Measurements from ENCODE around the gene ANKRD31. TPM values are rescaled to one million over a fixed set of nuclear protein-coding genes. Genes with fewer than 3 reads are reported as not detected.

Gene ANKRD31
- total RNA-seq, 4 donors from 2014 or later = 0.19 TPM; not detected in 3

DNA sequence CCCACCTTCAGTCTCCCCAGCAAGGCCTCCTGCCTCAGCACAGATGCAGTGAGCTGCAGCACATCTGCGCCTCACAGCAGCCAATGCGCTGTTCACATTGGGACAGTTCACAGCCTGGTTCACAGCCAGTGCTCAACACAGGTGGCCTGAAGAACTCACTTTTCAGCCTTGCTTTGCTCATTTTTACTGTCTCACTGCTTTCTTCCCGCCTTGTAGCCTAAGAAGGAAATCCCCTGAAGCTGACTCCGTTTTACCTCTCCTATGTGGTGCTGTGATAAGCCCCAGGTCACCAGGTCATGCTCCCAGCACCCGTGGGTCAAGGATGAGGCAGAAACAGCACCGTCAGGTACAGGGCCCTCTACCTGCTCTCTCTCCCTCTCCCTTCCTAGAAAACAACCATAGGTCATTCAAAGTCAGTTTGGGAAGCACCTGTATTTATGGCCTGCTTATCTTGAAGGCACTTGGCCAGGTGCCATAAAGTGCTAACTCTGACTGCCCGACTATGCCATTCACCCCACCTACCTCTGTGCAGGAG is 185.4 kb downstream of the ANKRD31 start:
- H3K4me1 ChIP-seq = peaks cover 0 to 46% (median 7%) of the 10 kb centered on the region in 4 donors
- H3K36me3 ChIP-seq = peaks cover 0 to 4% (median 0%) of the 10 kb centered on the region in 3 donors
- TF ChIP-seq POLR2A (IDR thresholded peaks at IDR 0.05) = no peak
- TF ChIP-seq, protein P1, sequence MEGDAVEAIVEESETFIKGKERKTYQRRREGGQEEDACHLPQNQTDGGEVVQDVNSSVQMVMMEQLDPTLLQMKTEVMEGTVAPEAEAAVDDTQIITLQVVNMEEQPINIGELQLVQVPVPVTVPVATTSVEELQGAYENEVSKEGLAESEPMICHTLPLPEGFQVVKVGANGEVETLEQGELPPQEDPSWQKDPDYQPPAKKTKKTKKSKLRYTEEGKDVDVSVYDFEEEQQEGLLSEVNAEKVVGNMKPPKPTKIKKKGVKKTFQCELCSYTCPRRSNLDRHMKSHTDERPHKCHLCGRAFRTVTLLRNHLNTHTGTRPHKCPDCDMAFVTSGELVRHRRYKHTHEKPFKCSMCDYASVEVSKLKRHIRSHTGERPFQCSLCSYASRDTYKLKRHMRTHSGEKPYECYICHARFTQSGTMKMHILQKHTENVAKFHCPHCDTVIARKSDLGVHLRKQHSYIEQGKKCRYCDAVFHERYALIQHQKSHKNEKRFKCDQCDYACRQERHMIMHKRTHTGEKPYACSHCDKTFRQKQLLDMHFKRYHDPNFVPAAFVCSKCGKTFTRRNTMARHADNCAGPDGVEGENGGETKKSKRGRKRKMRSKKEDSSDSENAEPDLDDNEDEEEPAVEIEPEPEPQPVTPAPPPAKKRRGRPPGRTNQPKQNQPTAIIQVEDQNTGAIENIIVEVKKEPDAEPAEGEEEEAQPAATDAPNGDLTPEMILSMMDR (IDR thresholded peaks at IDR 0.05) = no peak
- no peaks in the 10 kb centered on the region for H3K9me3 ChIP-seq
- peak overlapping the region in 2 of 4 donors; percentile 77 to 84 for H3K4me3 ChIP-seq
- DNase-seq = peak in 2 of 3 donors; percentile 67 to 84
- H3K27me3 ChIP-seq = no peaks in the 10 kb centered on the region
- peak overlapping the region in 3 of 4 donors; percentile 36 to 96 (median 83) for H3K27ac ChIP-seq

DNA sequence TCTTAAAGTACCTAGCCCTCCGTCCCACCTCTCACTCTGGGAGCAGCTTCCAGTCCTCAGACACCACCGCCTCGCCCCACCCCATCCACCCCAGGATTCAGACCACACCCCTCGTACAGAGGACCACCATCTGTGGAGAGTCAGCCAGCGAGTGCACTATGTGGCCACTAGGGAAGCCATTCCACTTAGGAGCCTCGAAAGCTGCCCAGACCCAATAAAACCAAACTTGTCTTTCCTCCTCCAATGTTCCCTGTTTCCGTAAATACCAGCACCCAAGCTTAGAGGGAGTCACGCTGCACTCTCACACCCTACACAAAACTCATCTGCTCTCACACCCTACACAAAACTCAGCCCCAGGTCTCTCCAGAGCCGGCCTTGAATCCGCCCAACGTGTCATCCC is 186.3 kb downstream of the ANKRD31 start:
- Histone ChIP-seq H3K4me3 (no peak overlapping the region), H3K4me1 (peaks cover 0 to 46% (median 7%) of the 10 kb centered on the region in 4 donors), H3K9me3 (no peaks in the 10 kb centered on the region), H3K27me3 (no peaks in the 10 kb centered on the region), H3K36me3 (peaks cover 0 to 6% (median 0%) of the 10 kb centered on the region in 3 donors), H3K27ac (no peak overlapping the region)
- no peak for DNase-seq
- no peak for TF ChIP-seq POLR2A (IDR thresholded peaks at IDR 0.05)
- TF ChIP-seq, protein P1 (IDR thresholded peaks at IDR 0.05) = peak in 2 of 6 experiments; percentile 3 to 31

DNA sequence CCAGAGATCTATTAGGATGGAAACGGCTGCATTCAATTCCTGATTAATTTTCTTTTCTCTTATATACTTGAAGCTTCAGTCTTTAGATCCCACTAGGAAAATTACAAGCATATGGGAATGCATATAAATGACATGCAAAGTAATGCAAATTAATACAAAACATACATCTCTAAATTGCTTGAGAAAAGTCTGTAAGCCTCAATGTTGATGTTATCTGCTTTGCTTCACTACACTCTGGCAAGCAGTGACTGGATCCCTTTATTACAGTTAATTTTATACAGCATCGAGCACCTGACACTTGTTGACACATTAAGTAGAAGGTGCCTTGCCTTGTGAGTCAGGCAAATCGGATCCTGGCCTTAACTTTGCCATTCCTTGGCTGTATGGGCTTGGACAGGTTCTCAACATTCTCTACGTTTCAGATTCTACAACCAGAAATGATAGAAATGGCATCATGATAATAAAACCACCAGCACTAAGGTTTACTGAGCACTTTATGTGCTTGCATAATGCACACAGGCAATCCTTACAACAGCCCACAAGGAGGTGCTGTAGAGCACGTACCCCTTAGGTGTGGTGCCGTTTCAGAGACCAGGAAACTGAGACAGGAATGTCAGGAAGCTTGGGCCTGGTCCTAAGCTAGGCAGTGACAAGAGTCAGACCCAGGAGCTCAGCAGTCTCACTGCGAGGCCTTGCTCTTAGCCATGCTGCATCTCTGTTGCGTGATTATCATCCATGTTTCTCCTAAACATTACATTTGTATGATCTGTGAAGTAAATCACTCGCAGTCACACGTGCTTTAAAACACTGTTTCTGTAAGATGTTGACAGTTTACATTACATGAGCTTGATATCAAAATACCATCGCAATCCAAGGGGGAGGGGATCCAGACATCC is 187.0 kb downstream of the ANKRD31 start:
- no peak overlapping the region for H3K4me3 ChIP-seq
- peaks cover 0 to 44% (median 7%) of the 10 kb centered on the region in 4 donors for H3K4me1 ChIP-seq
- DNase-seq = peak; percentile 39 to 88 (median 61)
- no peaks in the 10 kb centered on the region for H3K27me3 ChIP-seq
- peak overlapping the region in 2 of 4 donors; percentile 8 to 56 for H3K27ac ChIP-seq
- H3K9me3 ChIP-seq = no peaks in the 10 kb centered on the region
- TF ChIP-seq POLR2A (IDR thresholded peaks at IDR 0.05) = no peak
- TF ChIP-seq, protein P1 (IDR thresholded peaks at IDR 0.05) = peak; percentile 22 to 92 (median 78)
- H3K36me3 ChIP-seq = peaks cover 0 to 6% (median 0%) of the 10 kb centered on the region in 3 donors

DNA sequence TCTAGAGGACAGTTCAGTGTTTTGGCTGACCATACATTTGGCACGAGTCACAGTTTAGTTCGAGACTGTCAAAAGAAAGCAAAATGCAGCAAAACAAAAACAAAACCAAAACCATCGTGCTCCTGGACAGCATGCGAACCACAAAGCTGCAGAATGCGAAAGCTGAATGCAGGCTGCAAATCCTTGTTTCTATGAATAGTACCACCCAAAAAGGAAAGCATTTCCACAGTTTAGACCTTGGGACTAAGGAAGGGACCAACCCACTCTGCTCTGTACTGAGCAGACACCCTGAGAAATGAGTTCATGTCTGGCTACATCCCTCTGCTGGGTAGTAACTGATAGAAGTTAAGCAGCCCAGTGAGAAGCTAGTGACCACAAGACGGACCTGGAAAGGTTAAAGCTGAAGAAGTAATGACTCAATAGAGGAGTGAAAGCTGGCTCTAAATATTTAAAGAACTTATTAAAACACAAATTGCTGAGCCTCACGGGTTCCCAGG is 188.2 kb downstream of the ANKRD31 start:
- H3K27me3 ChIP-seq = no peaks in the 10 kb centered on the region
- H3K9me3 ChIP-seq = no peaks in the 10 kb centered on the region
- no peak for TF ChIP-seq POLR2A (IDR thresholded peaks at IDR 0.05)
- TF ChIP-seq, protein P1 (IDR thresholded peaks at IDR 0.05) = no peak
- peaks cover 0 to 37% (median 6%) of the 10 kb centered on the region in 4 donors for H3K4me1 ChIP-seq
- peaks cover 0 to 15% (median 0%) of the 10 kb centered on the region in 3 donors for H3K36me3 ChIP-seq
- peak overlapping the region in 1 of 4 donors; percentile 8 for H3K27ac ChIP-seq
- H3K4me3 ChIP-seq = peak overlapping the region in 1 of 4 donors; percentile 8
- no peak for DNase-seq

DNA sequence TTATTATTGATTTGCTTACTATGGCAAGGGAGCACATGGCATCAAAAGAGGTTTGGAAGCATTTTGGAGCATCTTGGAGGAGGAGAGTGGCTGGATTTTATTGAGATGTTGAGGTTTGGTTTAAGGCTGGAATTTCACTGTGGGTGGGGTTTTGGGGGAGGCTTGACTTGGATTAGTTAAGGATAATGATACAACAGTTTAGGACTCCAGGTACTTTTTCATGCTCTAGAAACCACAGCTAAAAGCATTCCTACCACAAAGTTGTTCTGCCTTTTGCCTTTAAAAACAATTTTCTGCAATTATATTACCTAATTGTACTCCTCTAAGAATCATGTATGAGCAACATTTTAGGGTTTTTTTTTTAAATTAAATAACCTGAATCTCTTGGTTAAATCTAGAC is 189.3 kb downstream of the ANKRD31 start:
- Histone ChIP-seq H3K36me3 (peaks cover 0 to 19% (median 0%) of the 10 kb centered on the region in 3 donors), H3K27ac (no peak overlapping the region), H3K4me1 (peaks cover 0 to 37% (median under 1%) of the 10 kb centered on the region in 4 donors), H3K4me3 (no peak overlapping the region), H3K9me3 (no peaks in the 10 kb centered on the region), H3K27me3 (no peaks in the 10 kb centered on the region)
- TF ChIP-seq, protein P1 (IDR thresholded peaks at IDR 0.05) = no peak
- TF ChIP-seq POLR2A (IDR thresholded peaks at IDR 0.05) = no peak
- DNase-seq = no peak
